GM19193 (cell line): ENCODE results near the gene GCK.

Source experiments
- POLR2A ChIP-seq: IDR thresholded peaks from 4 replicates; pipeline ENCODE4 v1.6.1; 2011; ENCODE audit not compliant: insufficient read depth, insufficient read length; ENCODE audit errors: extremely low read depth

GCK gene

DNA sequence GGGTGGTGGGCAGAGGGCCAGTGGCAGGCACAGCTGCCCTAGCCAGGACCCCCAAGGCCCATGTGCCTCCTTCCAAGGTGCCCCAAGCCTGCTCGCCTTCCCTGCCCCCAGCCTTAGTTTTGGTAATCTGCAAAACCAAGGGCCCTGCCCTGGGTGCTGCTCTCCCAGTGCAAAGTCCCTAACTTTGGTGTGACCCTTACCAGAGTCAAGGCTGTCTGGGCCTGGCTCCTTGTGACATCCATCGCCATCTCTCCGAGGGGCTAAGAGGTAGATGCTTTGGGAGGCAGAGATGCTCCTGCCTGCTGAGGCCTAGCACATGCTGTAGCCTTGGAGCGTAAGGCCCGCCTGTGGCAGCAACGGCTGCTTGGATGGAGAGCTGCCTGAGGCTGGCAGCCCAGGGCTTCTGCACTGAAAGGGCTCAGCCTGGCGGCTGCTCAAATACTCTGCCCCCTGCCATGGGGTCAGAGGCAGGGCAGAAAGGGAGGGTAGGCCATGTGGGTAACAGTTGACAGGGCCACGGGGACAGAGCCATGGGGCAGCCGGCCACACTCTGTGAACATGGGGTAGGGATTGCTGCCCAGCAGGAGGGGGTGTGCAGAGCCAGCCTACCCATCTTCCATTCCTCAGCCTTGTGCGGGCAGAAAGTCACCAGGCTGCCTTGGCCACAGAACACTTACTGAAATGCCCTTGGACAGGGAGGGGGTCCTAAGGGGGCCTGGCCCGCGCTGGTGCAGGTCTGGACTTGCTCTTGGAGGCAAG lies 30.2 kb downstream of the GCK start:
- TF ChIP-seq POLR2A: no peak

GRCh38 chr7:44158096-44158872 lies 31.0 kb downstream of the GCK start:
- no peak for TF ChIP-seq POLR2A

DNA sequence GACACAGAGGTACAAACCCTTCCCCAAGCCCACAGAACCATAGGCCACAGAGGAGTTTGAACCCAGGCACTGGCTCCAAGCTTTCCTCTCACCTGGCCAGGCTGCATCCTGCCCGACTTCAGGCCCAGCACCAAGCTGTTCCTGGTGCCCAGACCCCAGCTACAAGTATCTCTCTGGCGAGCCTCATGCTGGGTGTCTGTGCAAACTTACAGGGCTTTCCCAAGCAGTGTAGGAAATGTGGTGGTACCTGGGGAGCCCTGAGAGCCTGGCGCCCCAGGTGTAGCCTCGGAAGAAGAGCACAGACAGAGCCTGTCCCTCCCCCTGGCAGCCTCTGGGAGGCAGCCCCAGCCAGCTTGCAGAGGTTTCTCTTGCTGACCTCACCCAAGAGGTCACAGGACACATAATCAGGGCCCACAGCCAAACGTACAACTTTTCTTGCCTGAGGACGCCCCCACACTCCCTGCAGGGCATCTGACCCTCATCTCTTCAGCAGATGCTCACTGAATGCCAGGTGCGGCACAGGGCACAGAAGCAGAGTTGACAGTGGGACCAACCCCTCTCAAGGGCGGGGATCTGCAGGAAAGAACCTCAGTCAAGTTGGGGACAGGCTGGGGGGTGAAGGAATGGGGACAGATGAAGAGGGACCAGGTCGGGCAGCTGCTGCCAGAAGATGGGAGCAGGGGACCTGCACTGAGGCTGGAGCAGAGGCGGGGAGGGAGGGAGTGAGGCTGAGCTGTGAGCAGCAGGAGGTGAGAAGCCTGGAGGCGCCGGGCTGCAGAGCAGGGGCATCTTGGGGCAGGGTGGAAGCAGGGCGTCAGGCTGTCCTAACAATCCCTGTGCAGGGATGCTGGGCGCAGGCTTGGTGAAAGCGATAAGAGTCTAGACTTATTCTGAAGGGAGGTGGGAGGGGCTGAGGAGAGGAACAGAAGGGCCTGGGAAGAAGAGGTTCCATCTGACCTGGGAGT lies 31.8 kb downstream of the GCK start:
- no peak for TF ChIP-seq POLR2A

DNA sequence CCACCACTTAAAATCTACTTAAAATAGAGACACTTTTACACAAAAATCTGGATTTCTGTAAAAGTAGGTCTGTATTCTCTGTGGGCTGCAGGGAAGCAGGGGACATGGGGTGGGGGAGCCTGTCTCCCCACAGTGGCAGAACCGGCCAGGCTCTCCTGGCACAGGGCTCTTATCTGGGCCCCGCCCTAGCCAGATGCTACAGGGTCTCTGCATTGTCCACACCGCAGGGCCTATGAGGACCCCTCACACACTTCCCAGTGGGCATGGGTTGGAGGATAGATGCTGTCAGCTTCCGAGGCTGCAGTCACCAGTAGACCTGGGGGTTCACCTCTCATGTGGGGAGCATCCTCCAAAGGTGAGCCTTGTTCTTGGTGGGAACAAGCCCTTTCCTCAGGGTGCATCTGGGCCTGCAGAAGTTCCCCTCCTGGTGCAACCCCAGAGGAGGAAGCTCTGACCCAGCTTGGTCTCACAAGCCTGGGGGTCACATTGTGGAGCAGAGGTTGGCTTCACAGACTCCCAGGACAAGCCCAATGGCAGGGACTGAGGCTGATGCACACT lies 32.7 kb downstream of the GCK start:
- no peak for TF ChIP-seq POLR2A

DNA sequence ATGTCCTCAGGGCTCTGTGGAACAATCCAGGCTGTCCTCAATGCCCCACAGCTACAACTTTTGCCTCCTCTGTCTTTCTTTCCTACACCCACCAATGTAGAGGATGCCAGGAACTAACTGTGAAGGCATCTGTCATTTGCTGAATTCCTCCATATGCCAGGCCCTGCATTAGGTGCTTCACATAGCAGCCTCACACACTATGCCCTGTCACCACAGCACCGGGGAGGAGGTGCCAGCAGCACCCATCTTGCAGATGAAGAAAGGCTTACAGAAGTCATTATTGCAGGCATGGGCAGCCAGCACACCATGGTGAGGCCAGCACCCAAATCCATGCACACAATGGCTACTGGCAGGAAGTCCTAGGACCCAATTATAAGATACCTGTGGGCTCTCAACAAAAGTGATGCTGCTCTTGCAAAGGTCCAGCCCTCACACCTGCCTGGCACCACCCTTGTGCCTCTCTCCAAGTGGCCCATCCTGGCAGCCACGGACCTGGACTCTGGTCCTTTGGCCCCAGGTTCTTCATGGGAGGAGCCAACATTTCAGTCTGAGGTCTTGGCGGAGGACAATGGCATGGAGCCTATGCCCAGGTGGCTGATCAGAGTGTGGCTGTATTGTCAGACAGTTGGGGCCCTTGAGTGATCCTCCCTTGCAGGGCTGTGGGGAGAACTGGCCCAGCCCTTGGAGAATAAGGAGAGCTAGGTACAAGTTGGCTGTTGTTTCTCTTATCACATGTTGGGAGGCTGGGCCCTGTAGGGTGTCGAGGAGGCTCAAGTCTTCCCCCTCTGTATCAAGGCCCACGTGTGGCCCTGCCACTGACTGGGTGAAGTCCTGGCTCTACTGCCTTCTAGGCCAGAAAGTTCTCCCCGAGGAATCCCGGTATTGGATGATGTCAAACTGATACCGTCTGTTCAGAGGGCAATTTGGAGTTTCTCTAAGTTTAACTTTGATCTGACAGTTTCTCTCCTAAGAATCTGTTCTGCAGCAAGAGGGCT lies 33.8 kb downstream of the GCK start:
- no peak for TF ChIP-seq POLR2A

- no peak for TF ChIP-seq POLR2A
Observed at GRCh38 chr7:44154703-44155102, 34.5 kb downstream of the GCK start.

DNA sequence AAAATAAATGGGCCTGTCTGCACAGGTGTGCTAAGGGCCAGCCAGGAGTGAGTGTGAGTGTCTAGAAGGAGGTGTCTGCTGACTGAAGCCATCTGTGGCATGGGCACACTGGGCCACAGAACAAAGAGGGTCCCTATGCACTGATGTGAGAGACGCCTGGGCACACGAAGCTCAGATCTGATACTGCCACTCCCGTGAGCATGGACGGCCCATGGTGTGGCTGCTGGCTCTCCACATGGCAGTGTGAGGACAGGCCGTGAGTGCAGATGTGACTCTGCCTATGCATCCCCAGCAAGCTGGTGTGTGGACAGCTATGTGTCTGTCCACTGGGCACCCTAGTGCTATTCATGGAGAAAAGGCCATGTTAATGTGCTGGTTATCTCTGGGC lies 35.3 kb downstream of the GCK start:
- no peak for TF ChIP-seq POLR2A

DNA sequence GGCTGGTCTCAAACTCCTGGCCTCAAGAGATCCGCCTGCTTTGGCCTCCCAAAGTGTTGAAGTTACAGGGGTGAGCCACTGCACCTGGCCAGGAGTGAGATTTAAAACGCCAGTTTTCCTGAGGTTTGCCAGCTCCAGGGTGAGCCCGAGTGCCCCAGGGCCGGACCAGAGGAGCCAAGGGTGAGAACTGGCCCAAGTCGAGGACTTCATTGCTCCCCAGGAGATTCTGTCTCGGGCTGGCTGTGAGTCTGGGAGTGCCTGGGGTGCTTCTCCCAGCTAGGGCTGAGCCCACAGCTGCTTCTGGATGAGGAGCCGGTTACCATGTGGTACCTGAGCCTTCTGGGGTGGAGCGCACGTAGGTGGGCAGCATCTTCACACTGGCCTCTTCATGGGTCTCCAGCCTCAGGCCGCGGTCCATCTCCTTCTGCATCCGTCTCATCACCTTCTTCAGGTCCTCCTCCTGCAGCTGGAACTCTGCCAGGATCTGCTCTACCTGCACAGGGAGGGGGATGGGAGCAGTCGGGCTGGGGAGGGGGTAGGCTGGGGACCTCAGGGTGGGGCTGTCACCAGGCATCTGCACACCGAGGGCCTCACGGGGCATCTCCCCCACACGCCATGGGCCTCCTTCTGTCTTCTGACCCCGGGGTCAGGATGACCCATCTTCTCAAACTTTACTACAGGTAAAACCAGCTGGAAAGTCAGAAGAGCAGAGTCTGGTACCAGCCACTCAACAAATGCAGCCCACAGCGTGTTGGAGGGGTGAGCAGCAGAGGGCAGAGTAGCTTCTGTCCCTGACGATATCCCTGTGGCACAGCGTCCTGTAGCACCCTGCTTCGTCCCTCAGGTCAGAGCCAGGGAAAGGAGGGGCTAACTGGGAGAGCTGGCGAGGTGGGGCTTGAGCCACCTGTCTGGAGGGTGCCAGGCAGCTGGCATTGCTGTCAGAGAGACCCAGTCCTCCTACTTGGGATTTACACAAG lies 36.0 kb downstream of the GCK start:
- TF ChIP-seq POLR2A: no peak

- no peak for TF ChIP-seq POLR2A
Observed at GRCh38 chr7:44151956-44152355, 37.3 kb downstream of the GCK start.

DNA sequence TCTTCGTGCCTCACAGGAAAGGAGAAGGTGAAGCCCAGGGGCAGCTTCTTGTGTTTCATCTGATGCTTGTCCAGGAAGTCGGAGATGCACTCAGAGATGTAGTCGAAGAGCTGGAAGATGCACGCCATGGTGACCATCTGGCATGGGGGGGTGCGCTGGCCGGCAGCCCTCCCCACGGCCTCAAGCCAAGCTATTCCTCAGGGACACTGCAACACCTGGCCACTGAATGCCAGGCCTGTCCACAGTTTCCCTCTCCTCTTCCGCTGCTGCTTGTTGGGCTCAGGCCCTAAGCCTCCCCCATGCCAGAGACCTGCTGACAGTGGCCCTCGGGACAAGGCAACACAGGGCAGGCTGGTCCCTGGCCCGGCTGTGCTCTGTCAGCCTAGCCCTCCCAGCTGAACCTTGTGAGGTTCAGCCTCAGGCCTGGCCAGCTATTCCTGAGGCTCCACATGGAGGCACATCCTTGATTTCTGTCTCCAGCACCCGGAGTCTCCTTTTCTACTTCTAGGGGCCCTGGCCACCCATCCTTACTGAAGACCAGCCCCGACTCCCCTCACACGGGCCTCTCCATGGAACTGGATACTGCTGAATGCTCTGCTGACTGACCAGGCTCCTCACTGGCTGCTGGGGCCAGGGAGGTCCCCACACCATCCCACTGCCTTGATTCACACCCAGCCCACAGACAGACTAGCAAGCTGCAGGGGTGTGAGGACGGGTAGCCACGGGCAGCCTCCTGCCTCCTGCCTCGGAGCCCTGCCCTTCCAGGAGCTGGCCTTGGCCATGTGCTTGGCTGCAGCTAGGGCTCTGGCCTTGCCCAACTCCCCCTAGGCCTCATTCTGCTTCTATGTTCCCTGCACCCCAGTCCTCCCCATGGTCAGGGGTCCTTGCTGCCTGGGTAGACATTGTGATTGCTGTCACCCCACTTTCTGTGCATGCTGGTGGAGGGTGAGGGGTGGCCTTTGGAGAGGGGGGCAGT lies 38.0 kb downstream of the GCK start:
- no peak for TF ChIP-seq POLR2A

GRCh38 chr7:44150466-44150832 lies 38.8 kb downstream of the GCK start:
- TF ChIP-seq POLR2A: no peak

- no peak for TF ChIP-seq POLR2A
Observed at GRCh38 chr7:44149571-44150465, 39.4 kb downstream of the GCK start.
